Measurements from ENCODE around the gene KIAA1549. TPM values are rescaled to one million over a fixed set of nuclear protein-coding genes. Genes with fewer than 3 reads are reported as not detected.

The KIAA1549 gene
- total and polyA plus RNA-seq, 8 donors = 0.15 to 7.8 (median 1.4) TPM

DNA sequence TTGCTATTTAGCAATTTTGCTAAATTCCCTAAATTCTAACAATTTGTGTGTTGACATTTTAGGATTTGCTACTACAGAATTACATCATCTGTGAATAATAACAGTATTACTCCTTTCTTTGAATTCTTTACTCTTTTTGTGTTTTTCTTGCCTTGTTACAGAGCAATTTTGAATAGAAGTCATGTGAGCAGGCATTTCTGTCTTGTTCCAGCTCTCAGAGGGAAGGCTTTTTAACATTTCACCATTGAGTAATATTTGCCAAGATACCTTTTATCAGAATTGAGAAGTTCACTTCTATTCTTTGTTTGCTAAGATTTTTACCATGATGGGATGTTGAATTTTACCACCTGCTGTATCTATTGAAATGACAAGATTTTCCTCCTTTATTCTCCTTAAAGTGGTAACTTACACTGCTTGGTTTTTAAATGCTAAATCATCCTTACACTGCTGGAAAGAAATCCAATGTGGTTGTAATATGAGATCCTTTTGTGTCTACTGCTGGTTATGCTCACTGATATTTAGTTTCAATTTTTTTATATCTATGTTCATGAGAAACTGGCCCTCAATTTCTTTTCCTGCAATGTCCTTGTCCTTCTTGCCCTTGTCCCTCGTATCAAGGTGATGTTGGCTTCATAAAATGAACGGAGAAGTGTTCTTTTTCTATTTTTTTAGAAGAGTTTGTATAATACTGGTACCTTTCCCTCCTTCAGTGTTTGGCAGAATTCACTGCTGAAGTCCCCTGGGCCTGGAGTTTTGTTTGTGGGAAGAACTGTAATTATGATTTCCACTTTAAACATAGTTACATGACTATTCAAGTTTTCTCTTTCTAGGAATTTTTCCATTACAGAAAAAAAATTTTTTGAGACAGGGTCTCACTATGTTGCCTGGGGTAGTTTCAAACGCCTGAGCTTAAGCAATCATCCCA is 132.9 kb downstream of the KIAA1549 start:
- H3K36me3 ChIP-seq = peaks cover 0 to 42% (median 30%) of the 10 kb centered on the region in 4 donors
- no peak for TF ChIP-seq EP300 (IDR thresholded peaks at IDR 0.05)
- TF ChIP-seq POLR2A (IDR thresholded peaks at IDR 0.05) = no peak
- TF ChIP-seq, protein P1, sequence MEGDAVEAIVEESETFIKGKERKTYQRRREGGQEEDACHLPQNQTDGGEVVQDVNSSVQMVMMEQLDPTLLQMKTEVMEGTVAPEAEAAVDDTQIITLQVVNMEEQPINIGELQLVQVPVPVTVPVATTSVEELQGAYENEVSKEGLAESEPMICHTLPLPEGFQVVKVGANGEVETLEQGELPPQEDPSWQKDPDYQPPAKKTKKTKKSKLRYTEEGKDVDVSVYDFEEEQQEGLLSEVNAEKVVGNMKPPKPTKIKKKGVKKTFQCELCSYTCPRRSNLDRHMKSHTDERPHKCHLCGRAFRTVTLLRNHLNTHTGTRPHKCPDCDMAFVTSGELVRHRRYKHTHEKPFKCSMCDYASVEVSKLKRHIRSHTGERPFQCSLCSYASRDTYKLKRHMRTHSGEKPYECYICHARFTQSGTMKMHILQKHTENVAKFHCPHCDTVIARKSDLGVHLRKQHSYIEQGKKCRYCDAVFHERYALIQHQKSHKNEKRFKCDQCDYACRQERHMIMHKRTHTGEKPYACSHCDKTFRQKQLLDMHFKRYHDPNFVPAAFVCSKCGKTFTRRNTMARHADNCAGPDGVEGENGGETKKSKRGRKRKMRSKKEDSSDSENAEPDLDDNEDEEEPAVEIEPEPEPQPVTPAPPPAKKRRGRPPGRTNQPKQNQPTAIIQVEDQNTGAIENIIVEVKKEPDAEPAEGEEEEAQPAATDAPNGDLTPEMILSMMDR (IDR thresholded peaks at IDR 0.05) = no peak
- TF ChIP-seq POLR2AphosphoS5 (IDR thresholded peaks at IDR 0.05) = no peak
- DNase-seq = peak in 1 of 2 donors; percentile 12
- H3K27me3 ChIP-seq = no peaks in the 10 kb centered on the region
- intact Hi-C loops (cut with DNase I; ENCODE audit: low total_unique reads) = no loop called here
- H3K4me3 ChIP-seq = no peak overlapping the region
- WGBS, 5 donors = 77 to 89% (median 87%) methylated on average over 3 of the region's 3 CpGs
- no peaks in the 10 kb centered on the region for H3K9me3 ChIP-seq
- no peak overlapping the region for H3K27ac ChIP-seq
- H3K4me1 ChIP-seq = no peaks in the 10 kb centered on the region

DNA sequence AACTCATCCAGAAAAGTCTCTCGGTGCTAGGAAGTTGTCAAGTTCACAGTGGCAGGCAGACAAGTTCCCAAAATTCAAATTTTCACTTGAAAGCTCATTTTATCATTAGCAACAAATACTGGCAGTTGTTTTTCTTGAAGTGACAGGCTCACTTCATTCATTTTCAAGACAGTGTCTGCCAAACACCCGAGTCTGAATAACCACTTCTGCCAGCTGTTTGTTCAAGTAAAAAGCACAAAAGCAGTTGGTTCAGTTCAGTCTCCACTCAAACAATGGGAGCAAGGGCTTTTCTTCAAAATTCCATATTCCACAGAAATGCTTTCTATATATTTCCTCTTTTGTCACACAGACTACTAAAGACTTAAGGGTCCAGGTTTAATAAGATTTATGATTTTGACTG is 135.5 kb downstream of the KIAA1549 start:
- DNase-seq = no peak
- no peaks in the 10 kb centered on the region for H3K9me3 ChIP-seq
- no peak for TF ChIP-seq EP300 (IDR thresholded peaks at IDR 0.05)
- 39 to 54% (median 42%) methylated on average over 2 of the region's 2 CpGs for WGBS, 5 donors
- no peak overlapping the region for H3K4me3 ChIP-seq
- intact Hi-C loops (cut with DNase I; ENCODE audit: low total_unique reads) = no loop called here
- no peaks in the 10 kb centered on the region for H3K27me3 ChIP-seq
- no peak overlapping the region for H3K27ac ChIP-seq
- H3K4me1 ChIP-seq = no peaks in the 10 kb centered on the region
- H3K36me3 ChIP-seq = peaks cover 0 to 27% (median 19%) of the 10 kb centered on the region in 4 donors

DNA sequence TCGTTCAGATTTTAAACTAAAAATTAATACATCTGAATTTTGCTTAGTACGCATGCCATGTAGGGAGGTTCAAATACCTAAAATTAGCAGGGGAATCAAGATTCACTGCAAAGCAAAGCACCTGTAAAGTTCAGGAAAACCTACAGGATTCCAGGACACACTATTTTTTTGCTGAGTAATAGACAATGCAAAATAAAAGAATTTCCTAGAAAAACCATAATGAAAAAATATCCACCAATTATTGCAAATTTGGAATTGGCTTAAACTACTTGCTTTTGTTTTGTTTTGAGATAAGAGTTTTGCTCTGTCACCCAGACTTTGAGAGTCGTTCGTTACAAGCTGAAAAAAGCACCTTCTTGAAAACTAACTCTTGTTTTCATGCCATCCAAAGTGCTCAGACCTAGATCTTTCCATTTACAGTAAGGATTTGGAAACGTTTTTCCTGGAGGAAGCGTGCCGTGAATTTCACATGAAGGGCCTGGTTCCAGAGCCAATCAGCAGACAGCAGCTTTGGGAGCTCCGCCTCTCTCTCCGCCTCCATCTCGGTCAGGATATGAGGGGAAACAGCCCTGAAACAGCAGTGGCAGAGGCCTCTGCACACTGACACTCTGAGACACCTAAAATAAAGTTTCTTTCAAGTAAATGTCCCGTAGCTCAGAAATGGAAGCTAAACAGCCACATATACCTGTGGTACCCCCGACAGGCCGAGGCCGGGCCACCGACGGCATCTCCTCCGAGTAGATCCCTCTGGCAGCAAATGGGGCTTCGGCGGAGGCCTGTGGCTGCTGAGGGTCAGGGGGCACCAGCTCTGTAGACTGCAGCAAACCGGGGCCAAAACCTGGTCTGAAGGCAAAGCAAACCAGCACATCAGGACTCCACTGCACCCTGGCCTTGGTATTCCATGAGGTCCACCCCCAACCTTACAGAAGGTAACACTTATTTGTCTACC is 137.3 kb downstream of the KIAA1549 start:
- Histone ChIP-seq H3K27ac (no peak overlapping the region), H3K4me1 (no peaks in the 10 kb centered on the region), H3K9me3 (no peaks in the 10 kb centered on the region), H3K36me3 (peaks cover 0 to 19% (median 12%) of the 10 kb centered on the region in 4 donors), H3K4me3 (no peak overlapping the region), H3K27me3 (no peaks in the 10 kb centered on the region)
- intact Hi-C loops (cut with DNase I; ENCODE audit: low total_unique reads) = no loop called here
- TF ChIP-seq EP300 (IDR thresholded peaks at IDR 0.05) = no peak
- no peak for TF ChIP-seq POLR2A (IDR thresholded peaks at IDR 0.05)
- TF ChIP-seq, protein P1 (IDR thresholded peaks at IDR 0.05) = no peak
- no peak for TF ChIP-seq POLR2AphosphoS5 (IDR thresholded peaks at IDR 0.05)
- DNase-seq = no peak
- WGBS, 5 donors = 89 to 93% (median 92%) methylated on average over 12 to 20 of the region's 20 CpGs

- no peaks in the 10 kb centered on the region for H3K4me1 ChIP-seq
- H3K36me3 ChIP-seq = peaks cover 0 to 28% (median 21%) of the 10 kb centered on the region in 4 donors
- DNase-seq = no peak
- TF ChIP-seq, protein P1 (IDR thresholded peaks at IDR 0.05) = no peak
- H3K9me3 ChIP-seq = no peaks in the 10 kb centered on the region
- no peak overlapping the region for H3K4me3 ChIP-seq
- H3K27ac ChIP-seq = no peak overlapping the region
- H3K27me3 ChIP-seq = no peaks in the 10 kb centered on the region
- WGBS, 5 donors = 66 to 92% (median 90%) methylated on average over 8 to 12 of the region's 12 CpGs
- intact Hi-C loops (cut with DNase I; ENCODE audit: low total_unique reads) = no loop called here
Observed at GRCh38 chr7:138842111-138842510, 139.1 kb downstream of the KIAA1549 start.

All from stomach (tissue), 9 donors.